Prostate gland (tissue), 2 donors: ENCODE results near the gene VENTX.

Experiments used
- CTCF ChIP-seq, 4 experiments: fragments of 200-600 bp in 2 of 4; fragments of 450-650 bp in 2 of 4; sonication (generic) in 2 of 4; IDR thresholded peaks; 1 replicate in 3 of 4; 2 replicates in 1 of 4; pipeline ENCODE4 v1.5.1; 2016 to 2019; ENCODE audit warnings: antibody characterized with exemption in 4 of 4, mild to moderate bottlenecking in 2 of 4, moderate library complexity in 2 of 4
- POLR2A ChIP-seq: fragments of 450-650 bp; IDR thresholded peaks from one replicate; pipeline ENCODE4 v1.6.1; 2016; ENCODE audit warnings: antibody characterized with exemption, mild to moderate bottlenecking
- POLR2AphosphoS5 ChIP-seq: sonication (generic); formaldehyde crosslinking; IDR thresholded peaks from one replicate; pipeline ENCODE4 v1.6.1; 2017; ENCODE audit warnings: antibody characterized with exemption

GRCh38 chr10:133252223-133252552, 14.5 kb downstream of the VENTX start:
- TF ChIP-seq CTCF (IDR thresholded peaks at IDR 0.05) (no peak), POLR2A (no peak), POLR2AphosphoS5 (no peak)
